ENCODE results near the gene DLX5.

Gene DLX5

DNA sequence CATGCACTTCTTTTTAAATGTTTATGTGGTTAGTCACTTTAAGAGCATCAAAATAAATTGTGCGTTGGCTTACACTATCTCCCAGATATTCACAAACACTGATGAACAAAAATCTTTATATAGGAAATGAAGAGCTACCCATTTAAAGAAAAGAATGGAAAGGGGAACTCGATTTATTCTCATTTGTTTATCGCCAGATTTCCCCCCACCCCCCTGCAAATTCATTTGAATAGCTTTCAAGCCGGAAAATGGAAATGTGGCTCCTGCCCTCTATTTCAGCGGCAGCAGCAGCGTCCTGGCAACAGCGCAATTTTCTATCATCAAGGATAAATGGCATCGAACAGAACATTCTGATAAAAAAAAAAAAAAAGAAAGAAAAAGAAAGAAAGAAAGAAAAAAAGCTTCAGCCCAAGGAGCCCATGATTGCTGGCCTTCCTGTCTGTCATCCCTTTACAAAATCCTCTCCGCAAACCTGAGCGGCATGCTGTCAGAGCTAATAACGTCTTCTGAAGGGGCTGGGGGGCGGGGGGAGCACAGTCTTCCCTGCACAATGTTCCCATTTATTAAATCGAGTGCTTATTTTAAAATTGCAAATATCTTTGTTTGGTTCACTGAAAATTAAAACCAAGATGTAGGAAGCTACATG is 33.0 kb downstream of the DLX5 start:
- H3K27me3 ChIP-seq (ENCODE audit: insufficient read depth, insufficient read length) = peaks cover 96% of the 10 kb centered on the region

DNA sequence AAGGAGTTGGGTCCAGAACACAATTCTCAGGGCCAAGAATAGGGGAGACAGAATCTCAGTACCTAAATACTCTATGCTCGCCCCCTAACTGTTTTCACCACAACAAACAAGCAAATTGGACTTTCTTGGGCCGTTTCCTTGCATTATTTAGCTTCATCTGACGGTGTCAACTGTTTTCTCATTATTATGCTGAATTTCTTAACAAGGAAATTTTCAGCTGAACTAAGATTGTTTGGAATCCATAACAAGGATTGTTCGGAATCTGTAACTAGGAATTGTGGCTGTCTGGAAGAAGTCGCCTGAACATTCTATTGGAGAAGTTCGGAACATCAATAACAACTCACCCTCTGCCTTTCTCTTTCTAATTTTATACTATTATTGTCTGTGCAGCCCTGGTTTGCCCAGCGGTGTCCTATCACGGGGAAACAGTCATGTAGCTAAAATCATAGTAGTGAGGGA is 34.7 kb downstream of the DLX5 start:
- H3K4me1 ChIP-seq (ENCODE audit: insufficient read depth, insufficient read length) = no peaks in the 10 kb centered on the region
- DNase-seq (ENCODE audit: low read depth, low spot score) = no peak
- no peak overlapping the region for H3K9ac ChIP-seq (ENCODE audit: insufficient read length, low read depth)
- H3K36me3 ChIP-seq (ENCODE audit: insufficient read depth, insufficient read length, low read length) = no peaks in the 10 kb centered on the region
- TF ChIP-seq SUZ12 (IDR thresholded peaks at IDR 0.05; ENCODE audit: extremely low read depth, insufficient read depth, insufficient read length) (no peak), YY1 (IDR thresholded peaks at IDR 0.05; ENCODE audit: insufficient read depth, insufficient read length) (no peak), ZNF274 (IDR thresholded peaks at IDR 0.05; ENCODE audit: low read depth, low read length) (no peak)
- H3K27me3 ChIP-seq (ENCODE audit: insufficient read depth, insufficient read length) = peaks cover 83% of the 10 kb centered on the region
- H3K9me3 ChIP-seq (ENCODE audit: insufficient read depth, low read length) = 0 out of 2 replicates have a peak, but pooled peaks cover 6% of the 10 kb centered on the region
- H3K4me3 ChIP-seq (ENCODE audit: insufficient read length, low read depth) = no peak overlapping the region

More for the DNA sequence above, 33.0 kb downstream of the DLX5 start:
- Histone ChIP-seq H3K36me3 (ENCODE audit: insufficient read depth, insufficient read length, low read length) (no peaks in the 10 kb centered on the region), H3K9me3 (ENCODE audit: insufficient read depth, low read length) (0 out of 2 replicates have a peak, but pooled peaks cover 6% of the 10 kb centered on the region), H3K4me1 (ENCODE audit: insufficient read depth, insufficient read length) (no peaks in the 10 kb centered on the region), H3K4me3 (ENCODE audit: insufficient read length, low read depth) (no peak overlapping the region), H3K9ac (ENCODE audit: insufficient read length, low read depth) (no peak overlapping the region)
- TF ChIP-seq ZNF274 (IDR thresholded peaks at IDR 0.05; ENCODE audit: low read depth, low read length) = no peak
- TF ChIP-seq SUZ12 (IDR thresholded peaks at IDR 0.05; ENCODE audit: extremely low read depth, insufficient read depth, insufficient read length) = no peak
- no peak for TF ChIP-seq YY1 (IDR thresholded peaks at IDR 0.05; ENCODE audit: insufficient read depth, insufficient read length)
- DNase-seq (ENCODE audit: low read depth, low spot score) = no peak

DNA sequence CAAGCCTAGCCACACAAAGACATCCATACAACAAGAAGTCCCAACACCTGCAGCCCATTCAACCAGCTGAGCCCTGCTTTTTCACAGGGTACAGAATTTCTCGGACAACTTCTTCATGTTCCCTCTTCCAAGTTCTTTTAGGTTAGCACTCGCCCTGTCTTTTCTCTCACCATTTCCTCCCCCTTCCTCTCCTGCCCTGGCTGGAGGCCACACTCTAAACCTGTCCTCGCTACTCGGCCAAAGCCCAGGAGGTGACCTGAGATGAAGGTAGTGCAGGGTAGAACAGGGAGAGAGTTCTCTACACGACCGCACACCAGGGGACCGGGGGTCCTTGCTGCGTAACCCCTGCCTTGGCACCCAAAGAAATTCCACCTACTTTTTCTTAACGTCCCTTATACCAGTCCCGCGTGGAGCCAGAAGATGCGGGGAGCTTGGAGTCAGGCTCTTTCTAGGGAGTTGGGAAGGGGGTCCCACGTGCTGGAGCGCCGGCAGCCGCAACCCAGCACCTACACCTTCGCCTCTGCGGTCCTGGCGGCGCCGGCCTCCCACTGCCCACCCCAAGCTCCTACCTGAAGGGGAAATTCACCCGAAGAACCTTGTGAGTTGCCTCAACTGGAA is 35.3 kb downstream of the DLX5 start:
- no peaks in the 10 kb centered on the region for H3K4me1 ChIP-seq (ENCODE audit: insufficient read depth, insufficient read length)
- no peak overlapping the region for H3K9ac ChIP-seq (ENCODE audit: insufficient read length, low read depth)
- DNase-seq (ENCODE audit: low read depth, low spot score) = no peak
- no peak overlapping the region for H3K4me3 ChIP-seq (ENCODE audit: insufficient read length, low read depth)
- TF ChIP-seq YY1 (IDR thresholded peaks at IDR 0.05; ENCODE audit: insufficient read depth, insufficient read length) (no peak), SUZ12 (IDR thresholded peaks at IDR 0.05; ENCODE audit: extremely low read depth, insufficient read depth, insufficient read length) (no peak), ZNF274 (IDR thresholded peaks at IDR 0.05; ENCODE audit: low read depth, low read length) (no peak)
- 0 out of 2 replicates have a peak, but pooled peaks cover 6% of the 10 kb centered on the region for H3K9me3 ChIP-seq (ENCODE audit: insufficient read depth, low read length)
- peaks cover 77% of the 10 kb centered on the region for H3K27me3 ChIP-seq (ENCODE audit: insufficient read depth, insufficient read length)
- no peaks in the 10 kb centered on the region for H3K36me3 ChIP-seq (ENCODE audit: insufficient read depth, insufficient read length, low read length)

DNA sequence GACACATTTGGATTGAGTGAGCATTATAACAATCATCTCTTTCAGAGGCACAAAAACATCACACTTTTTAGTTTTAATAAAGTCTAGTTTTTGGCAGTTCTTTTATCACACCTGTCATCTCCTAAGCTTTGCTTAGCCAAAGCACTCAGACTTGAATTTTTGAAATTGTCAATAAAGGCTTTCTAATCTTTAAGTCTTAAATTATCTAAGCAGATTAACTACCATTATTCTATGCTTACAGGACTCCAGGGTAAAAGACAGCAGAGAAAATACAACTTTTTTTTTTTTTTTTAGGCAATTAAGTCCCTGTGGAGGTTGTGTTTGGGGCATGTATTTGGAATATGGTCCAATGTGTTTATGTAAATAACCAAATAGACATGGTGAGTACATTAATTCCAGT is 36.9 kb downstream of the DLX5 start:
- Histone ChIP-seq H3K9ac (ENCODE audit: insufficient read length, low read depth) (no peak overlapping the region), H3K9me3 (ENCODE audit: insufficient read depth, low read length) (no peaks in the 10 kb centered on the region), H3K4me3 (ENCODE audit: insufficient read length, low read depth) (no peak overlapping the region), H3K4me1 (ENCODE audit: insufficient read depth, insufficient read length) (no peaks in the 10 kb centered on the region), H3K36me3 (ENCODE audit: insufficient read depth, insufficient read length, low read length) (no peaks in the 10 kb centered on the region), H3K27me3 (ENCODE audit: insufficient read depth, insufficient read length) (peaks cover 62% of the 10 kb centered on the region)
- no peak for DNase-seq (ENCODE audit: low read depth, low spot score)
- TF ChIP-seq YY1 (IDR thresholded peaks at IDR 0.05; ENCODE audit: insufficient read depth, insufficient read length) (no peak), SUZ12 (IDR thresholded peaks at IDR 0.05; ENCODE audit: extremely low read depth, insufficient read depth, insufficient read length) (no peak), ZNF274 (IDR thresholded peaks at IDR 0.05; ENCODE audit: low read depth, low read length) (no peak)

DNA sequence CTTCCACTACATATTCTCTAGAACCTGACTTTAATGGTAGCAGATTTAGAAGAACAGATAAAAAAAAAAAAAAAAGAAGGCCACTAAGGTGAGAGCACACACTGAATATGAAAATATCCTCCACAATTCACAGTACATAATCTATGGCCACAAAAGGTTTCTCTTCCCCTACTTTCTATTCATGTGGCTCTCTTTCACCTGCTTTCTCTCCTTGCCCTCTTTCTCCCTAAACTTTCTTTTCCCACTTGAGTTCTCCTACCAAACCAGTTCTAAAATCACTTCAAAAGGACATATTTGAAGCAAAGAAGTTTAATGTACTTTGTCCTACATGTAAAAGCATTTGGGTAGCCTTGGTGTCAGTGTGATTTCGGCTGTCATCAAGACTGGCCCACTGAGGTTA is 37.7 kb downstream of the DLX5 start:
- no peak for DNase-seq (ENCODE audit: low read depth, low spot score)

DNA sequence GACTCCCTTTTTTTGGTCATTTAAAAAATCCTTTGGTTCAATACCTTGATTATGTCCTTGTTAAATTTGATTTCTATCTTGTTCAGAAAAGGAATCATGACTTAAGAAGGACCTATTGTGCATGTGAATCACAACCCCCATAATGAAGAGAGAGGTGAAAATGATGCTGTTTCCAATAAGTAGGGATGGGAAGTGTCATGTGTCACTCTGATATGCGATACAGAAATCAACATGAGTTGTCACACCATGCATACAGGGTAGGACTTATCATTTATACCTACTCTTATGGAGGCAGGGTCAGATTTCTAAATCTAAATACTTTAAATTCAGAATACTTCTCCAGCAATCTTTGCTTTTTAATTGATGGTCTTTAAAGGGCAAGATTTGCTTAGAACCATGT is 38.6 kb downstream of the DLX5 start:
- Histone ChIP-seq H3K27me3 (ENCODE audit: insufficient read depth, insufficient read length) (peaks cover 45% of the 10 kb centered on the region), H3K4me1 (ENCODE audit: insufficient read depth, insufficient read length) (no peaks in the 10 kb centered on the region), H3K9ac (ENCODE audit: insufficient read length, low read depth) (no peak overlapping the region), H3K36me3 (ENCODE audit: insufficient read depth, insufficient read length, low read length) (no peaks in the 10 kb centered on the region), H3K4me3 (ENCODE audit: insufficient read length, low read depth) (no peak overlapping the region), H3K9me3 (ENCODE audit: insufficient read depth, low read length) (no peaks in the 10 kb centered on the region)
- DNase-seq (ENCODE audit: low read depth, low spot score) = no peak
- TF ChIP-seq YY1 (IDR thresholded peaks at IDR 0.05; ENCODE audit: insufficient read depth, insufficient read length) (no peak), SUZ12 (IDR thresholded peaks at IDR 0.05; ENCODE audit: extremely low read depth, insufficient read depth, insufficient read length) (no peak), ZNF274 (IDR thresholded peaks at IDR 0.05; ENCODE audit: low read depth, low read length) (no peak)

More for the DNA sequence above, 37.7 kb downstream of the DLX5 start:
- no peak for TF ChIP-seq YY1 (IDR thresholded peaks at IDR 0.05; ENCODE audit: insufficient read depth, insufficient read length)
- TF ChIP-seq ZNF274 (IDR thresholded peaks at IDR 0.05; ENCODE audit: low read depth, low read length) = no peak
- no peak for TF ChIP-seq SUZ12 (IDR thresholded peaks at IDR 0.05; ENCODE audit: extremely low read depth, insufficient read depth, insufficient read length)
- H3K36me3 ChIP-seq (ENCODE audit: insufficient read depth, insufficient read length, low read length) = no peaks in the 10 kb centered on the region
- H3K4me1 ChIP-seq (ENCODE audit: insufficient read depth, insufficient read length) = no peaks in the 10 kb centered on the region
- peaks cover 54% of the 10 kb centered on the region for H3K27me3 ChIP-seq (ENCODE audit: insufficient read depth, insufficient read length)
- no peaks in the 10 kb centered on the region for H3K9me3 ChIP-seq (ENCODE audit: insufficient read depth, low read length)
- H3K4me3 ChIP-seq (ENCODE audit: insufficient read length, low read depth) = no peak overlapping the region
- no peak overlapping the region for H3K9ac ChIP-seq (ENCODE audit: insufficient read length, low read depth)

DNA sequence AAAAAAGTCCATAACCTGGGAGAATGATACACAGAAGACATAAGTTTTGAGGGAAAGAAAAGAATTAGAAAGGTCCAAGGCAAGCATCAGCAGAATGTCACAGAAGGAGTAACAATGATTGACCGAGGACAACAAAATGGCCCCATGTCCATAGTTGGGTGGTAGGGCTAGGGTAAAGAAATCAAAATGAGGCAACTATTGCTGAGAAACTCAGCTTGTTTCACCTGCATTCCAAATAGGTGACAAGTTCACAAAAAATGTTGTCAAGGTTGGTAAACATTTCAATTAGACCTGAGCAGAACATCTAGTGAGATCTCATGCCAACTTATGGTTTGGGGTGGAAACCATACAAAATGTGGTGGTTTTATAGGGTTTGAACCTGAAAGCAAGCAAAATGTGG is 42.0 kb downstream of the DLX5 start:
- Histone ChIP-seq H3K9me3 (ENCODE audit: insufficient read depth, low read length) (no peaks in the 10 kb centered on the region), H3K36me3 (ENCODE audit: insufficient read depth, insufficient read length, low read length) (no peaks in the 10 kb centered on the region), H3K9ac (ENCODE audit: insufficient read length, low read depth) (no peak overlapping the region), H3K27me3 (ENCODE audit: insufficient read depth, insufficient read length) (peaks cover 11% of the 10 kb centered on the region), H3K4me3 (ENCODE audit: insufficient read length, low read depth) (no peak overlapping the region), H3K4me1 (ENCODE audit: insufficient read depth, insufficient read length) (no peaks in the 10 kb centered on the region)
- TF ChIP-seq YY1 (IDR thresholded peaks at IDR 0.05; ENCODE audit: insufficient read depth, insufficient read length) (no peak), ZNF274 (IDR thresholded peaks at IDR 0.05; ENCODE audit: low read depth, low read length) (no peak), SUZ12 (IDR thresholded peaks at IDR 0.05; ENCODE audit: extremely low read depth, insufficient read depth, insufficient read length) (no peak)
- no peak for DNase-seq (ENCODE audit: low read depth, low spot score)
